ENCODE measurements around the gene ST3GAL6.

Gene ST3GAL6

GRCh38 chr3:98796334-98796733 lies 33.2 kb downstream of the ST3GAL6 start:
- H3K9me3 ChIP-seq (ENCODE audit: control insufficient read depth, low read length), result no peaks in the 10 kb centered on the region
- WGBS, 2 experiments, result 89 to 98% methylated on average over 5 of the region's 5 CpGs

GRCh38 chr3:98797905-98798304 lies 34.8 kb downstream of the ST3GAL6 start:
- 91 to 94% methylated on average over 1 to 4 of the region's 4 CpGs for WGBS, 2 experiments
- Histone ChIP-seq H3K27me3 (ENCODE audit: control insufficient read depth, insufficient read depth, low read length, poor library complexity, severe bottlenecking) (no peaks in the 10 kb centered on the region), H3K9me3 (ENCODE audit: control insufficient read depth, low read length) (no peaks in the 10 kb centered on the region), H3K4me1 (ENCODE audit: control insufficient read depth, insufficient read depth, low read length) (no peaks in the 10 kb centered on the region), H3K36me3 (ENCODE audit: control insufficient read depth, insufficient read depth, low read length) (peaks cover 15% of the 10 kb centered on the region), H3K27ac (ENCODE audit: insufficient read depth, low read depth, low read length, poor library complexity, severe bottlenecking) (no peak overlapping the region), H3K4me3 (ENCODE audit: insufficient read depth, low read depth, low read length) (no peak overlapping the region)

More at GRCh38 chr3:98796334-98796733, 33.2 kb downstream of the ST3GAL6 start:
- Histone ChIP-seq H3K4me3 (ENCODE audit: insufficient read depth, low read depth, low read length) (no peak overlapping the region), H3K36me3 (ENCODE audit: control insufficient read depth, insufficient read depth, low read length) (peaks cover 10% of the 10 kb centered on the region), H3K27me3 (ENCODE audit: control insufficient read depth, insufficient read depth, low read length, poor library complexity, severe bottlenecking) (no peaks in the 10 kb centered on the region), H3K4me1 (ENCODE audit: control insufficient read depth, insufficient read depth, low read length) (no peaks in the 10 kb centered on the region), H3K27ac (ENCODE audit: insufficient read depth, low read depth, low read length, poor library complexity, severe bottlenecking) (no peak overlapping the region)

GRCh38 chr3:98798820-98799219 lies 35.7 kb downstream of the ST3GAL6 start:
- Histone ChIP-seq H3K9me3 (ENCODE audit: control insufficient read depth, low read length) (no peaks in the 10 kb centered on the region), H3K4me3 (ENCODE audit: insufficient read depth, low read depth, low read length) (no peak overlapping the region), H3K4me1 (ENCODE audit: control insufficient read depth, insufficient read depth, low read length) (no peaks in the 10 kb centered on the region), H3K27me3 (ENCODE audit: control insufficient read depth, insufficient read depth, low read length, poor library complexity, severe bottlenecking) (no peaks in the 10 kb centered on the region), H3K36me3 (ENCODE audit: control insufficient read depth, insufficient read depth, low read length) (peaks cover 15% of the 10 kb centered on the region), H3K27ac (ENCODE audit: insufficient read depth, low read depth, low read length, poor library complexity, severe bottlenecking) (no peak overlapping the region)
- WGBS, 2 experiments, result 96% methylated on average over 4 of the region's 4 CpGs

GRCh38 chr3:98799479-98799878 lies 36.3 kb downstream of the ST3GAL6 start:
- 93 to 96% methylated on average over 3 of the region's 3 CpGs for WGBS, 2 experiments
- no peaks in the 10 kb centered on the region for H3K9me3 ChIP-seq (ENCODE audit: control insufficient read depth, low read length)
- H3K36me3 ChIP-seq (ENCODE audit: control insufficient read depth, insufficient read depth, low read length), result peaks cover 15% of the 10 kb centered on the region
- no peak overlapping the region for H3K4me3 ChIP-seq (ENCODE audit: insufficient read depth, low read depth, low read length)
- no peak overlapping the region for H3K27ac ChIP-seq (ENCODE audit: insufficient read depth, low read depth, low read length, poor library complexity, severe bottlenecking)
- no peaks in the 10 kb centered on the region for H3K4me1 ChIP-seq (ENCODE audit: control insufficient read depth, insufficient read depth, low read length)
- H3K27me3 ChIP-seq (ENCODE audit: control insufficient read depth, insufficient read depth, low read length, poor library complexity, severe bottlenecking), result no peaks in the 10 kb centered on the region

- WGBS, 2 experiments, result 97 to 98% methylated on average over 3 of the region's 3 CpGs
- H3K36me3 ChIP-seq (ENCODE audit: control insufficient read depth, insufficient read depth, low read length), result peaks cover 20% of the 10 kb centered on the region
- H3K4me3 ChIP-seq (ENCODE audit: insufficient read depth, low read depth, low read length), result no peak overlapping the region
- no peaks in the 10 kb centered on the region for H3K27me3 ChIP-seq (ENCODE audit: control insufficient read depth, insufficient read depth, low read length, poor library complexity, severe bottlenecking)
- no peaks in the 10 kb centered on the region for H3K4me1 ChIP-seq (ENCODE audit: control insufficient read depth, insufficient read depth, low read length)
- H3K27ac ChIP-seq (ENCODE audit: insufficient read depth, low read depth, low read length, poor library complexity, severe bottlenecking), result no peak overlapping the region
- H3K9me3 ChIP-seq (ENCODE audit: control insufficient read depth, low read length), result no peaks in the 10 kb centered on the region
Observed at GRCh38 chr3:98800401-98800800, 37.3 kb downstream of the ST3GAL6 start.

GRCh38 chr3:98801043-98801747 lies 38.1 kb downstream of the ST3GAL6 start:
- no peaks in the 10 kb centered on the region for H3K27me3 ChIP-seq (ENCODE audit: control insufficient read depth, insufficient read depth, low read length, poor library complexity, severe bottlenecking)
- peaks cover 27% of the 10 kb centered on the region for H3K36me3 ChIP-seq (ENCODE audit: control insufficient read depth, insufficient read depth, low read length)
- no peak overlapping the region for H3K4me3 ChIP-seq (ENCODE audit: insufficient read depth, low read depth, low read length)
- 91 to 92% methylated on average over 6 to 7 of the region's 7 CpGs for WGBS, 2 experiments
- H3K4me1 ChIP-seq (ENCODE audit: control insufficient read depth, insufficient read depth, low read length), result no peaks in the 10 kb centered on the region
- no peak overlapping the region for H3K27ac ChIP-seq (ENCODE audit: insufficient read depth, low read depth, low read length, poor library complexity, severe bottlenecking)
- no peaks in the 10 kb centered on the region for H3K9me3 ChIP-seq (ENCODE audit: control insufficient read depth, low read length)

GRCh38 chr3:98805571-98805970 lies 42.4 kb downstream of the ST3GAL6 start:
- 94 to 97% methylated on average over 5 to 6 of the region's 6 CpGs for WGBS, 2 experiments
- H3K4me1 ChIP-seq (ENCODE audit: control insufficient read depth, insufficient read depth, low read length), result no peaks in the 10 kb centered on the region
- H3K27me3 ChIP-seq (ENCODE audit: control insufficient read depth, insufficient read depth, low read length, poor library complexity, severe bottlenecking), result no peaks in the 10 kb centered on the region
- H3K36me3 ChIP-seq (ENCODE audit: control insufficient read depth, insufficient read depth, low read length), result peaks cover 43% of the 10 kb centered on the region
- no peak overlapping the region for H3K4me3 ChIP-seq (ENCODE audit: insufficient read depth, low read depth, low read length)
- no peaks in the 10 kb centered on the region for H3K9me3 ChIP-seq (ENCODE audit: control insufficient read depth, low read length)
- no peak overlapping the region for H3K27ac ChIP-seq (ENCODE audit: insufficient read depth, low read depth, low read length, poor library complexity, severe bottlenecking)

GRCh38 chr3:98806521-98806920 lies 43.4 kb downstream of the ST3GAL6 start:
- Histone ChIP-seq H3K4me1 (ENCODE audit: control insufficient read depth, insufficient read depth, low read length) (no peaks in the 10 kb centered on the region), H3K27ac (ENCODE audit: insufficient read depth, low read depth, low read length, poor library complexity, severe bottlenecking) (no peak overlapping the region), H3K36me3 (ENCODE audit: control insufficient read depth, insufficient read depth, low read length) (peaks cover 35% of the 10 kb centered on the region), H3K27me3 (ENCODE audit: control insufficient read depth, insufficient read depth, low read length, poor library complexity, severe bottlenecking) (no peaks in the 10 kb centered on the region), H3K9me3 (ENCODE audit: control insufficient read depth, low read length) (no peaks in the 10 kb centered on the region), H3K4me3 (ENCODE audit: insufficient read depth, low read depth, low read length) (no peak overlapping the region)
- 95 to 100% methylated on average over 1 of the region's 1 CpG for WGBS, 2 experiments

GRCh38 chr3:98807011-98807410 lies 43.9 kb downstream of the ST3GAL6 start:
- Histone ChIP-seq H3K4me1 (ENCODE audit: control insufficient read depth, insufficient read depth, low read length) (no peaks in the 10 kb centered on the region), H3K27ac (ENCODE audit: insufficient read depth, low read depth, low read length, poor library complexity, severe bottlenecking) (no peak overlapping the region), H3K4me3 (ENCODE audit: insufficient read depth, low read depth, low read length) (no peak overlapping the region), H3K36me3 (ENCODE audit: control insufficient read depth, insufficient read depth, low read length) (peaks cover 32% of the 10 kb centered on the region), H3K27me3 (ENCODE audit: control insufficient read depth, insufficient read depth, low read length, poor library complexity, severe bottlenecking) (no peaks in the 10 kb centered on the region), H3K9me3 (ENCODE audit: control insufficient read depth, low read length) (no peaks in the 10 kb centered on the region)
- WGBS, 2 experiments, result 92 to 97% methylated on average over 4 of the region's 4 CpGs

- no peaks in the 10 kb centered on the region for H3K4me1 ChIP-seq (ENCODE audit: control insufficient read depth, insufficient read depth, low read length)
- no peak overlapping the region for H3K27ac ChIP-seq (ENCODE audit: insufficient read depth, low read depth, low read length, poor library complexity, severe bottlenecking)
- no peaks in the 10 kb centered on the region for H3K9me3 ChIP-seq (ENCODE audit: control insufficient read depth, low read length)
- no peaks in the 10 kb centered on the region for H3K27me3 ChIP-seq (ENCODE audit: control insufficient read depth, insufficient read depth, low read length, poor library complexity, severe bottlenecking)
- 100% methylated on average over 1 of the region's 1 CpG for WGBS, 2 experiments
- H3K36me3 ChIP-seq (ENCODE audit: control insufficient read depth, insufficient read depth, low read length), result peaks cover 32% of the 10 kb centered on the region
- H3K4me3 ChIP-seq (ENCODE audit: insufficient read depth, low read depth, low read length), result no peak overlapping the region
Observed at GRCh38 chr3:98807561-98807960, 44.4 kb downstream of the ST3GAL6 start.
